GM19324 (cell line): ENCODE data around the gene TADA2B.
A peak's percentile ranks its signal among the peaks of the same experiment; 100 is the strongest.
"Not testable (repeated sequence)": the region's sequence is repeated elsewhere in the genome, so short reads cannot be mapped to it uniquely, and the experiment has no call there.

Source experiments
- ATAC-seq: cut with Tn5 transposase; IDR thresholded peaks from one replicate; pipeline ENCODE4 v1.9.1; 2021; ENCODE audit warnings: mild to moderate bottlenecking, moderate library complexity; ENCODE audit not compliant: unreplicated experiment, low FRiP score

TADA2B gene

DNA sequence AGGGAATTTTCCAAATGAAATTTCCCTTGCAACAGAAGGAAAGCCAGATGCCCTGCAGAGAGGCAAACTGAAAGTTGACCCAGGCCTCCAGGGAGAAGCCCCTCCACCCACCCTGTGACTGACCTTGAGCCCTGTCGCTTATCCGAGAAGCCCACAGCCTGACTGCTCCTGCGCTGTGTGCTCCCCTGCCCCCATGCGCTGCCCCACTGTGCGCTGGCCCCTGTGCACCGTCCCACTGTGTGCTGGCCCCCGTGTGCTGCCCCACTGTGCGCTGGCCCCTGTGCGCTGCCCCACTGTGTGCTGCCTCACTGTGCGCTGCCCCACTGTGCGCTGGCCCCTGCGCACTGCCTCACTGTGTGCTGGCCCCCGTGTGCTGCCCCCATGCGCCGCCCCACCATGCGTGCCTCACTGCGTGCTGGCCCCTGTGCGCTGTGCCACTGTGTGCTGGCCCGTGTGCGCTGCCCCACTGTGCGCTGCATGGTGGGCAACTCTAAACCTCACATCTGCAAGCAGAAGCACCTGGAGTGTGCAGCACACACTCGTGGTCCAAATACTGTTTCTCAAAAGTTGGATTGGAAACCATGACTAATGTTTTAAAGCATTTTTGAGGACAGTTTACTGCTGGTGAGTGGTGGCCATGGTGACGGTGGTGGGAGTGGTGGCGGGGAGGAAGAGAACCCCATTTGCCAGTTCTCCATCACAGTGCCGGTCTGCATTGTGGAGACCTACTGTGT lies 33.0 kb downstream of the TADA2B start:
- no peak for ATAC-seq

GRCh38 chr4:7076696-7077082 lies 33.5 kb downstream of the TADA2B start:
- ATAC-seq: no peak

- ATAC-seq: no peak
These were observed 34.2 kb downstream of the TADA2B start for GRCh38 chr4:7077371-7077770.

GRCh38 chr4:7078025-7078424 lies 34.9 kb downstream of the TADA2B start:
- no peak for ATAC-seq

DNA sequence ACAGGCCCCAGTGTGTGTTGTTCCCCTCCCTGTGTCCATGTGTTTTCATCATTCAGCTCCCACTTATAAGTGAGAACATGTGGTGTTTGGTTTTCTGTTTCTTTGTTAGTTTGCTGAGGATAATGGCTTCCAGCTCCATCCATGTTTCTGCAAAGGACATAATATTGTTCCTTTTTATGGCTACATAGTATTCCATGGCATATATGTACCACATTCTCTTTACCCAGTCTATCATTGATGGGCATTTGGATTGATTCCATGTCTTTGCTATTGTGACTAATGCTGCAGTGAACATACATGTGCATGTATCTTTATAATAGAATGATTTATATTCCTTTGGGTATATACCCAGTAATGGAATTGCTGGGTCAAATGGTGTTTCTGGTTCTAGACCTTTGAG lies 36.3 kb downstream of the TADA2B start:
- ATAC-seq: not testable (repeated sequence)

DNA sequence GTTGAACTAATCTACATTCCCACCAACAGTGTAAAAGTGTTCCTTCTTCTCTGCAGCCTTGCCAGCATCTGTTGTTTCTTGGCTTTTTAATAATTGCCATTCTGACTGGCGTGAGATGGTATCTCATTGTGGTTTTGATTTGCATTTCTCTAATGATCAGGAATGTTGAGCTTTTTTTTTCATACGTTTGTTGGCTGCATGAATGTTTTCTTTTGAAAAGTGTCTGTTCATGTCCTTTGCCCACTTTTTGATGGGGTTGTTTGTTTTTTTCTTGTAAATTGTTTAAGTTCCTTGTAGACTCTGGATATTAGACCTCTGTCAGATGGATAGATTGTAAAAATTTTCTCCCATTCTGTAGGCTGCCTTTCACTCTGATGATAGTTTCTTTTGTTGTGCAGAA lies 36.7 kb downstream of the TADA2B start:
- not testable (repeated sequence) for ATAC-seq

GRCh38 chr4:7083597-7084563 lies 40.7 kb downstream of the TADA2B start:
- ATAC-seq: no peak

DNA sequence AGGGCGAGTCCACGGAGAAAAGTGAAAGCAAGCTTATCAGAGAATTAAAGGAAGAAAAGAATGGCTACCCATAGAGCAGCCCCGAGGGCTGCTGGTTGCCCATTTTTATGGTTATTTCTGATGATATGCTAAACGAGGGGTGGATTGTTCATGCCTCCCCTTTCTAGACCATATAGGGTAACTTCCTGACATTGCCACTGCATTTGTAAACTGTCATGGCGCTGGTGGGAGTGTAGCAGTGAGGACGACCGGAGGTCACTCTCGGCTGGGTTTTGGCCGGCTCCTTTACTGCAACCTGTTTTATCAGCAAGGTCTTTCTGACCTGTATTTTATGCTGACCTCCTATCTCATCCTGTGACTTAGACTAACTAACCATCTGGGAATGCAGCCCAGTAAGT lies 41.4 kb downstream of the TADA2B start:
- ATAC-seq: not testable (repeated sequence)

- ATAC-seq: no peak
These were observed 43.2 kb downstream of the TADA2B start for GRCh38 chr4:7086384-7086783.

DNA sequence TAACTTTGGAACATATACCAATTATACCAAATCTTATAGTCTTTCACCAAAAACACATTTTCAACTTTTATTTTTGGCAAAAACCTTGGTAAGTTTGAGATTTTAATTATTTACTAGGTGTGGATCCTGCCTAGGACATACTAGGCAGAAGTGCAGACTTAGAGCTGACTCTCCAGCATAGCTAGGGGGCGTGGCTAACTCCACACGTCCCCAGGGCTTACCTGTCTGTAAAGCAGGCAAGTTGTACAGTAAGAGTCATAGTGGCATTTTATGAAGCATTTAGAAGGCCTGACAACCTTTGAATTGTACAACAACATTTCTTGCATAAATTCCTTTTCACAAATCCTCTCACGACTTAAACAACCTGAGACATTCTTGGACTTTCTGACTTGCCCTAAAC lies 43.9 kb downstream of the TADA2B start:
- ATAC-seq: no peak

DNA sequence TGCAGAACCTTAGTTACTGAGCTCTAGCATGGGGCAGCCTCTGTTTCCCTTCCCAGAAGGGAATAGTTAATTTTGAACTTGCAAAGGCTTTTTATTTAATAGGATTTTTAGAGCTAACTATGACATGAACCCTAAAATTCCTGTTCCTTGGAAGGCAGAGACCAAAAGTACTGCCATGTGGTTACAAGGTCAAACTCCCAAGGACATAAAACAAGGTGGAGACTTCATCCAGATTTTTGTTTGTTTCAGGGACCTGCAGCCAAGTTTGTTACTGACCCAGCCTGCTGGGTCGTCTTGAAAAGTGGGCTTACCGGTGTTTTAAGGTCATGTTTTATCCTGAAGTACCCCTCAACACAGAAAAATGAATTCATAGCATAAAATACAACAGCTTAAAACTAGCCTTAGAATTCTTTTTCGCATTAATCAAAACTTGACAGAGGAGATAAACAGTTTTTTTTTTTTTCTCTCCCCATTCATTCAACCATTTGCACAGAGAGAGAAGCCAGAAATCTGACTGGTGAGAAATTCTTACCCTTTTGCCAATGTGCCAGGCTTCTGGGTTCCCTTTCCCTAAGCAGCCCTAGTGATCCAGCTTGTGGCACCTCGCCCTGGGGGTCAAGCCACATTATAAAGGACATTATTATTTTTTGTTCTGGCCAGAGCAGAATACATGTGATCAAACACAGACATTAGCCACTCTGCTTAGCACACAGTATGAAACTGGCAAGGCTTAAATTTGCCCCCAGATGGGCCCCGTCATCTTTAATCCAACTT lies 46.2 kb downstream of the TADA2B start:
- no peak for ATAC-seq

DNA sequence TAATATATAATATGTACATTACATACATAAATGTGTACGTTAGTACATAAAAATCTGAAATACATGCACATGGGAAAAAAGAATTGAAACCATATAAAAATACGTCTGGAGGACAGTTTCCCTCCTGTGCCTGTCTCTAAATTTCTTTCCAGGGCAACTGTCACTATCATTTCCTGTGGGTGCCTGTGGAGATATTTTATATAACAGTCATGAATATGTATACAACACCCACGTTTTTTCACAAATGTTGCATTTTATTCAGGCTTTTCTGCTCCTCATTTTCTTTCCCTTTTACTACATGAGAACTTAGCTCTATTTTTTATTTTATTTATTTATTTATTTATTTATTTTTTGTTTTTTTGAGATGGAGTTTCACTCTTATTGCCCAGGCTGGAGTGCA lies 48.9 kb downstream of the TADA2B start:
- no peak for ATAC-seq

DNA sequence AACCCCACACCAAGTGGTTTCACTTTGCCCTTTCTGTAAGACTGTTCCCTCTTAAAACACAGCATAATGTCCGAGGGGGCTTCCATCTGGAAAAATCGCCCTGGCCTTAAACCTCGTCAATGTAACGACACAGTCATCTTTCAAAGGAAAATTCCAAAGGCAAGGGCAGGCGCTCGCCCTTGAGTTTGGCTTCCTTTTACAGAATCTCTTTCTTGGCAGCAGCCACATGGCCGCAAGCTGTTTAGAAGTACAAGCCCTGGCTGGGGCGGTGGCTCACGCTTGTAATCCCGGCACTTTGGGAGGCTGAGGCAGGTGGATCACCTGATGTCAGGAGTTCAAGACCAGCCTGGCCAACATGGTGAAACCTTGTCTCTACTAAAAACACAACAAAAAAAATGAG lies 51.7 kb downstream of the TADA2B start:
- no peak for ATAC-seq

DNA sequence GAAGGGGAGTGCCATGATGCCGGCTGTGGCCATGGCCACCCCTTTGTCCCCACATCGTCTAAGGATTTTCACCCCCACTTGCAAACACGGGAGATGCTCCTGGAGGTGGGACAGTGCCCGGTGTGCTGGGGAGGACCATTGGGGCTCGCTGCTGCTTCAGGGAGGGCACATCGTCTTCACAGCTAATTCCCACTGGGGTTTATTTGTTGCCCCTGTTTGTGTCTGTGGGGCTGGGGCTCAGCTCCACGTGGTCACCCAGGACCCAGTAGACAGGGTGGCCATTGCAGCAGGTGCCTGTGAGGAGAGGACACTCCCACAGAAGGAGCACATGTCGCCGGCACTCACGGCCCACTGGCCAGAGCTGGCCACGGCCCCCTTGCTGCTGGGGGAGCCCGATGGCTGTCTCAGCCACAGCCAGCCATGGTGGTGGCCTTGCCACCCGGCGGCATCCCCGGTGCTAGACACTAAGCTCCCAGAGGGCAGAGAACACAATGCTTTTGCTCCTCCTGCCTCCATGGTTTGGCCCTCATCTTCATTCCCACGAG lies 52.5 kb downstream of the TADA2B start:
- ATAC-seq: no peak

DNA sequence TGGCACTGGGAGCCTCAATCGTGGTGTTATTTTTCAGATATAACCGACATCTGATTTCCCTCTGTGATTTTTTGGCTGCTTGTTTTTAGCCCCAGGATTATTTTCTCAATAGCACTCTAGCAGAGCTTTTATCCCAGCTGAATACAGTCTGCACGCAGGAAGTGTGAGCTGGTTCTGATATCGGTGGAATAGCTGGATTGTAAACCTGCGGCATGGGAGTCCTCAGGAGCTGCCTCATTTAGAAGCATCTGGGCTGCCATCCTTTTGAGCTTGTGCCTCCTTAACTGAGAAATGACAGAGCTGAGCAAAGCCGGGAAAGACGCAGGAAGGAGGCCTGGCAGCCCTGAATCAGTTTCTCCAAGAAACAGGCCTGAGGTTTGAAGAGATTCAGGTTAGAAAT lies 53.1 kb downstream of the TADA2B start:
- ATAC-seq: no peak

DNA sequence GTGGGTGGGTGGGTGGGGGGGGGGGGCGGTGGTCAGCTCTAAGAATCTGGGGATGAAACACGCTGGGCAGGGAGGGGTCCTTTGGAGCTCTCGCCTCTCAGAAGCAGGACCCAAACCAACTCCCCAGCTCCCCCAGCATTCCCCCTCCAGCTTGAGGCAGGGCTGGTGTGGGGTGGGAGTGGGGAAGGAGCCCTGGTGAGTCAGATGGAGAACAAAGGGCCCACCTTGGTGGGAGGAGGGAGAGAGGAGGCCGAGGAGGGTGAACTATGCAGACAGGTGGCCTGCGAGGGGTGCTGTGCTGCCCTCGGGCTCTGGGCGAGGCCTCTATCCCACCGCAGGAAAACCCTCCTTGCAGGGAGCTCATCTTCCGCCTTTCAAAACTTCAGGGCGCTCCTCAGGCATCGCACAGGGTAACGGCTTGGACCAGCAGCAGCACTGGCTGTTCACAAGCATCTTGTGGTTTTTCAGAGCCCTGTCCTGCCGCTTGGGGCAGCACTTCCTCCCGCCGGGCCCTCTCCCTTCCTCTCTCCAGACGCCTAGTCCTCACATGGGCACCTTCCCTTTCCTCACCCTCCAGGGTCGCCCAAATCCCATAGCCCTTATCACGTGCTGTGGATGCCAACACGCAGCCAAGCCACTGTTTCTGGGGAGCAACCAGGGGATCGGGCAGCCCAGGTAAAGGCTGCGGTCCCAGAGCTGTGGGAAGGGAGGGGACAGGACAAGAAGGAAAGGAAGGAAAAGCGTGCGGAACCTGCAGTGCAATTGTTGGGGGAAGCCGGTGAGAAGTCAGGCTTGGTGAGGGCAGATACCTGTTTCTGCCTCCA lies 58.7 kb downstream of the TADA2B start:
- ATAC-seq: no peak

- not testable (repeated sequence) for ATAC-seq
These were observed 59.3 kb downstream of the TADA2B start for GRCh38 chr4:7102516-7102909.

- ATAC-seq: peak; percentile 83
These were observed 59.9 kb downstream of the TADA2B start for GRCh38 chr4:7103031-7103606.

GRCh38 chr4:7103607-7104365 lies 60.6 kb downstream of the TADA2B start:
- ATAC-seq: no peak
